Activated naive CD4-positive, alpha-beta T cell treated with anti-CD3 and anti-CD28 coated beads, Interleukin-2, amount 50 U/mL, for 16 hours (primary cell): ENCODE data around the gene LANCL1.

Source experiments
- DNase-seq: peaks from one replicate; pipeline ENCODE4 v3.0.0-alpha.2; 2020

The LANCL1 gene, protein sequence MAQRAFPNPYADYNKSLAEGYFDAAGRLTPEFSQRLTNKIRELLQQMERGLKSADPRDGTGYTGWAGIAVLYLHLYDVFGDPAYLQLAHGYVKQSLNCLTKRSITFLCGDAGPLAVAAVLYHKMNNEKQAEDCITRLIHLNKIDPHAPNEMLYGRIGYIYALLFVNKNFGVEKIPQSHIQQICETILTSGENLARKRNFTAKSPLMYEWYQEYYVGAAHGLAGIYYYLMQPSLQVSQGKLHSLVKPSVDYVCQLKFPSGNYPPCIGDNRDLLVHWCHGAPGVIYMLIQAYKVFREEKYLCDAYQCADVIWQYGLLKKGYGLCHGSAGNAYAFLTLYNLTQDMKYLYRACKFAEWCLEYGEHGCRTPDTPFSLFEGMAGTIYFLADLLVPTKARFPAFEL

DNA sequence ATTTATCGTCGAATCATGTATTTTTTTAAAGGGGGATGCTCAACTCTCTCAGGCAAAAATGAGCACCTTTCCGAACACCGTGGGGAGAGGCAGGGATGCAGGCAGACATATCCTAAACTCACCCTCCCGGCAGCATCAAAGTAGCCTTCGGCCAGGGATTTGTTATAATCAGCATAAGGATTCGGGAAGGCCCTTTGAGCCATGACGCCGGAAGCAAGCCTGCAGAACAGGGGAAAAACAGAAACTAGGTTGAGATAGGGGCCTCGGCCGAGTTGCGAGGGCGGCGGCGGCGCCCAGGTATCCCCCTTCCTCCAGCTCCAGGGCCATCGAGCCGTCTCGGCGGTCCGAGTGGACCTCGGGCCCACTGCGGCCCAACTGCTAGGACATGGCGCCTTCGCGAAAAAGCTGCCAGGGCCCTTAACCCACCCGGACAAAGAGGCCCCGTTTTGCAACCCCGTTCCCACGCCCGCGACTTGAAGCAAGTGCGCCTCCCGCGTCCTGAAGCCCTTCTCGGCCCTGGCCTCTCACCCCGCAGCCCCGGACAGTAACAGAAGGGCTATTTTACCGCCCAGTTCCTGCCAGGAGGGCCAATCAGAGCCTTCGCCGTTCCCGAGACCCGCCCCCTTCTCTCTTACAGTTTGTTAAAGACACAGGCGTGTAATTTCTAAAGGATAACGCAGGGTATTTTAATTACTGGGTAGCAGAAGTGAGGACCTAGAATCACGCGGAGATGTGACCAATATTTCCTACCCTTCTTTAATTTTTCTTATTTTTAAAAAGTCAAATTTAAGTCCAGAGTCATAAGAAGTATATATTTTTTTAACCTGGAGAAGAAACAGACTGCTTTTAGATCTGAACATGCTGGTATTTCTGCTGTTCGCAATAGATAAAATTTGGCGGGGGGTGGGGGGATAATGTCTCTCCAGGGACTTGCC is at the start of gene LANCL1:
Gene LANCL1 (minus strand): TSS at position 566 of the 935 bp plus-strand sequence. CDS start 363 bp downstream, at position 203.
- peak; percentile 81 for DNase-seq

DNA sequence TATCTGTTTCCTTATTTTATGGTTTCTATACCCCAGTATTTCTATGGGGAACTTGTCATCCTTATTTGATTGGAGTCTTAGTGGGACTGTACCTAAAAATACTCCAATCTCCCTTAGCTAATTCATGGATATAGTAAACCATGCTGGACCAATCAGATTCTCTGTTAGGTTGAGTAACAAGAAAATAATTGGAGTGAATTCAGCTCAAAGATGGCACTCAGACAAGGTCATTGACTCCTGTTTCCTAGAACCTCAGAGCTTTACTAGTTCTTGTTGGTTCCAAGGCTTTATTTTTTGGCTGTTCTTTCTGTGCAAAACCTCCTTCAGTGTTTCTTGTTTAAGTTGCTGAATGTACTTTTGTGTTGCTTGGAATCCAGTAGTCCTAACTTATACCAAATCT is 48.0 kb upstream of the LANCL1 start:
- no peak for DNase-seq

DNA sequence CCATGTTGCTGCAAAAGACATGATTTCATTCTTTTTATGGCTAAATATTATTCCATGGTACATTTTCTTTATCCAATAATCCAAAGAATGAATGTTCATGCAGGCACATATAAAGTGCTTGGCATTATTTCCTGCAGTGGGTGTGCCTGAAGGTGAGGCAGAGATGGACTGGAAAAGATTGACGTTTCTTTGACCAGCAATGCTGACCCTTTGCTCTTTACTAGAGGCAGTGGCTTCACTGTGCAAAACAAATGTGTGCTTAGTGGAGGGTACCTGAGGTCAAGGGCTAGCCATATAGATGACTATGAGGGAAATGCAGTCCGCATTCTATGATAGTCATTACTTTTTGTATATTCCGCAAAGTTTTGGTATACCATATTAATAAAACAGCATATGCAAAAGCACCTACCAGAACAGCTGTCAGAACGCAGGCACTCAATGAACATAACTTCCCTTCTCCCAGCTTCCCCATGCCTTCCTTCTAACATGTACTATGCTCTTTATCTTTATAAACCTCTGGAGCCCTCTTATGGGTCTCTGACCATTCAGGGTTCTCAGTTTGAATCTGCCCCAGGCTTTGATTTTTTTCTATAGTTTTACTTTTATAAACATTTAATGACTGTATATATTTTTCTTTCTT is 47.2 kb upstream of the LANCL1 start:
- DNase-seq: no peak

DNA sequence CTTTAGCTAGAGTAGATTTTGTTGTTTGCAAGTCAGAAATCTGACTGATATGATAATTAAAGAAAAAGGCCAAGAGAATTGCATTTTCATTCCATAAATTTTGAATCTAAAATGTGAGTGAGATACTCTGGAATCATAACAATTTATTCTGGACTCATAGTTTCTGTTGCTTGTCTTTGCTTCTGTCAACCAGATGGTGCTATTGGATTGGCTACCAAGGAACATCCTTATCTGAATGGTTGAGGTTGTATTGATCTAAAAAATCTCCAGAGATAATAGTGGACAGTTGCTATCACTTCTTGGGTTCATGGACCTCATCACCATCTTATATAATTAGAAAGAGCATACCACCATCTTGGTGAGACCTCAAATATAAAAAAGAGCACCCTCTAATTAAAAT is 45.8 kb upstream of the LANCL1 start:
- no peak for DNase-seq

DNA sequence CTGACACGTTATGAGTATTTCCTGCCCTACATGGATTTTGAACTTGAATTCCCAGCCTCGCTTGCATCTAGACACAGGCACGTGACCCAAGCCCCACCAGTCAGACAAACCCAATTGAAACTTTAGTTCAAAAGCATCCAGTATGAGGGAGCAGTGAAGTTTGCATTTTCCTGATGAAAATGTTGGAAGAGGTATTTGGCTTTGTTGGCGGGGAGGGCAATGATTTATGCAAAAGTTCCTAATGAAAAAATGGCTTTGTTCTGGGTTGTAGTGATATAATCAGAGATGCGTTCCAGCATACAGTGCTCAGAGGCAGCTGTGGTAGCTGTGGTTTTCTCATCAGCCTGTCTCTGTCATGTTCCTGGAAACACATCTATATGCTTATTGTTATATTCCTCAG is 43.0 kb upstream of the LANCL1 start:
- DNase-seq: no peak

DNA sequence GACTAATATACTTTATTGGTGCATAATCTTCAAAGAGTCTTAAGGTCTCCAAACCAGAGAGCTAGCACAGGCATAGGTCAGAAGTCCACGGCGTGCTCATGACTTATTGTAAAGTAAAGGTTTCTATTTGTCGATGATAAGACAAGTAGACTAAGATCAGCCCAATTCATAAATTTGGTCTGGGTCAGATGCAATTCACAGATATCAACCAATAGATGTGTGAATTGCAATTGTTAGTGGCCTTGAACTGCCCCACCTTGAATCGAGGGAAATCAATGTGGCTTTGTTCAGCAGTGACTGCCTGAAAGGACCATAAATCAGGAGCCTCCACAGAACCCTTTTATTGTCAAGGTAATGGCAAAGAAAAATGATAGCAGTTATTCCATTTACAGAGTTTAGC is 40.7 kb upstream of the LANCL1 start:
- DNase-seq: no peak

DNA sequence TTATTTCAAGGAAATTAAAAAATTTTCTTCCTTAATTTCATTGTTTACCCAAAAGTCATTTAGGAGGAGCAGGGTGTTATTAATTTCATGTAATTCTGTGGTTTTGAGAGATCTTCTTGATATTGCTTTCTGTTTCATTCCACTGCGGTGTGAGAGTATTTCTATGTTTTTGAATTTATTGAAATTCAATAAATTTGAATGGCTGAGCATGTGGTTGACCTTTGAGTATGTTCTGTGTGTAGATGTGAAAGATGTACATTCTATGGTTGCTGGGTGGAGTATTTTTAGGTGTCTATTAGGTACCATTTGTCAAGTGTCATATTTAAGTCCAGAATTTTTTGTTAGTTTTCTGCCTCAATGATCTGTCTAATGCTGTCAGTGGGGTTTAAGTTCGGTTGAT is 39.4 kb upstream of the LANCL1 start:
- DNase-seq: no peak

DNA sequence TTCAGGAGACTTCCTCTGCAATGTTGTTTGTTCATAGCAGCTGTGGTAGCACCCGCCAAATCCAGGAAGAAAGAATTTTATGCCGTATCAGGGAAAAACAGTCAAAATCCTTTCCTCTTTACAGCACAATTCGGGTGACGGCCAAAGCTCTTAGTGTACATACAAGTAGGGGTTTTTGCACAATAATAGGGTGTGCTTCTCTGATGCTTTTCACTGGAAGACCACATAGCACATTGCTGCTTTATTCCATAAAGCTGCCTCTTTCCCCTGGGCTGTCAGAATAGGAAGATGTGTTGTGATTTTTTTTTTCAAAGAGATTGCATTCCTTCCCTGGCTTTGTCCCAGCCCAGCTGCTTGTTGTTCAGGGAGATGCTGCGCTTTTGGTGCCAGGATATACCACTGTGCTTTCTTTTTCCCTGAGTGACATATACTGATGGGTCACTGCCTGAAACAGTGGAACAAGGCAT is 27.2 kb upstream of the LANCL1 start:
- DNase-seq: no peak

DNA sequence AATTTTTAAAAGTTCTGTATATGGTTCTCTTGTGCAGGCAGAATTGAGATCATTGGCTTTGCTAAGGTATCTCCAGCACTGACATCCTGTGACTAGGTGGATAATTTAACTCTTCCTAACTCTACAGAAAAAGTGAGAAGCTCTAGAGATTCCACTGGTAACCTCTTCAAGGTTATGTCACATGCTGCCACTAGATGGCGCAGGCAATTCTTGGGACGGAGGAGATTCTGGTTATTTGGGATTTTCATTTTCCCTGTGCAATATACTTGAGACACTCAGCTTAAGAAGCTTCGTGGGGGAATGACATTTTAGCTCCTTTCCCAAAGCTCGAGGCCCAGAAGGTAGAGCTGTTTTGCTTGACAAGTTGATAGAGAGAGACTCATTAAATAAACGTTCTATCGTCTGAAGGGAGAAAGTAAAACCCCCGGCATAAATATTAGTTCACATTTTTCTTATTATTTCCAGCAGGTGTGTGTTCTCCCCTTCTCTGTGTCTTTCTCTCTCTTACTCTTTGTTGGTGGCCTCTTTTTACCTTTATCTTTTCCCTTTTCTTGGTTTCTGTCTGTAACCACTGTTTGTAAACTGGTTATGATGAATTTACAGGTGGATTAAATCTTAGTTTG is 26.6 kb upstream of the LANCL1 start:
- no peak for DNase-seq

DNA sequence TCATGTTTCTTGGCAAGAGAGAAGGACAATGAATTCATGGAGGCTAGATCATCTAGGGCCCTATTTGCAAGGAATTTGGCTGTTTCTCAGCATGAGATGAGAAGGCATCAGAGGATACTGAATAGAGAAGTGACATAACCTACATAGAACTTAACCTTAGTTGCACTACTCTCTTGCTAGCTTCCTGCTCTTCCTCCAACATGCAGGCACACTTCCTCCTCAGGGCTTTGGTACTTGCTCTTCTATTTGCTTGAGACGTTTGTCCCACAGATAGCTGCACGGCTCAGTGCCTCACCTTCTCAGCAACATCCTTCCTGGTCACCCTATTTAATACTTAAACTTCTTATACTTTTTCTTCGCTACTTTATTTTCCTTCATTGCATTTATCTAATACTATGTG is 20.0 kb upstream of the LANCL1 start:
- no peak for DNase-seq

DNA sequence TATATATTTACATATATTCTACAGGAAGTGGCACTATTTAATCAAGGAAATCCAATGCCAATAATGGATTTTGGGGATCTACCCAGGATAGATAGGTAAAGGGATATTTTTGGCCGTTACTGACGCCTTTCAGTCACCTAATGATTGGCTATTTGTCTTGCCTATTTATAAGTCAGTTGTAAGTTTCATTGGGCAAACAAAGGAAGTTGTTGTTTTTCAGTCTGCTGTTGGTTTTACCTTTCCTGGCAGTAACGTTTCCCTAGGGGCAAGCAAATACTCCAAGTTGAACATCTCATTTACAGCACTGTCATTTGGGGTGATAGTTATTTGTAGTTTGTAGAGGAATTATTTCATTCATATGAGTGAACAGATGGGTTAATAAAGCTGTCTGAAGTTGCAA is 17.0 kb upstream of the LANCL1 start:
- DNase-seq: no peak

DNA sequence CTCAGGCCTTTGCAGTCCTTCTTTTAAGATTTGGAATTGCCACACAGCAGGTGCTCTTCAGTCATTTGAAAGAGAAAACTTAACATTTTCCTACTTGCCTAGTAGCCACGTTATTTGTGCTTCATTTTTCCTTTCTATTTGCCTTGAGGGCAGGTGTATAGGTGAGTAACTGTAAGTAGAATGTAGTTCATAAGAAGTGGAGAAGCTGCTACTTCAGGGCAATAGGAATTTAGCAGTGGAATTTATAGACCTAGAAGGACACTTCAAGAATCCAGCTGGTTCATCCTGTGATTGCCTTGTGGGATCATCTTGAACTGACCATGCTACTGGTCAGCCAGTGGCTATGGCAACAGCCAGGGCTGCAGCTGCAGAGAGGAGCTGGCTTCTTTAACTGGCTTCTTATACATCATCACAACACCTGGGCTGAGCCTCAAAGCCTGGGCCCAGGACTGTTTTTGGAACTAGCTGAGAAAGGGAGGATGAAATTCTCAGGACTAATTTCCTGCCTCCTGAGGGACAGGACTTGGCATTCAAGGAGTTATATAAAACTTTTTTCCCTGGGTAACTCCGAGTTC is 5.1 kb upstream of the LANCL1 start:
- DNase-seq: no peak

DNA sequence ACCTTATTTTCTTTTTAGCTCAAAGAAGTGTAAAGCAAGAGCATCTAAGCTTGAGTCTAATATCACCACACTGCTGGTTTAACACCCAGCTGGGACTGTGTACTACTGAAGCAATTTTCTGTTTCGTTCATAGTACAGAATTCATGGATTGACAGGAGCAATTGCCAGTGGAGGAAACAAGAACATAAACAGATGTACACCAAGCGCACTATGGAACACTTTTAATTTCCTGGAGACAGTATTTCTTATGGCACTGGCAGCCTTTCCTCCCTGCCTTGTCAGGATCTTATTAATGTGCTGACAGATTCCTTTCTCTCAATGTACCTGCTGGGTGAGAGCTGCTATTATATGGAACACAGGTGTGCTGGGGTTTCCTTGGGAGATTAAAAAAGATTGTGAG is 4.2 kb upstream of the LANCL1 start:
- no peak for DNase-seq

DNA sequence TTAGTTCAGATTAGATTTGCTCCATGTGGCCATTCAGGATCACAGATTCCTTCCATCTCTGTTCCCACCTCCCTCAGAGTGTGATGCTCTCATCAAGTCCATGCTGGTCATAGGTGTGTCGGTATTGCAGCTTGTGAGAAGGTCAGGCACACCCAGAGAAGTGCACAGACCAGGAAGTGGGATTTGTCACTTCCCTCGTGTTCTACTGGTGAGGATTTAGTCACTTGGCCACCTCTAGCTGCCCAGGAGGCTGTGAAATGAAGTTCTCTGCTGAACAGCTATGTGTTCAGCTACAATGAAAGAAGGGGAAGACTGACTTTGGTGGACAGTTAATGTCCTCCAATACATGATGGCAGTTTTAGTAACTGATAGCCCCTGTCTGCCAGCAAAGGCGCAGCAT is 3.5 kb upstream of the LANCL1 start:
- no peak for DNase-seq

DNA sequence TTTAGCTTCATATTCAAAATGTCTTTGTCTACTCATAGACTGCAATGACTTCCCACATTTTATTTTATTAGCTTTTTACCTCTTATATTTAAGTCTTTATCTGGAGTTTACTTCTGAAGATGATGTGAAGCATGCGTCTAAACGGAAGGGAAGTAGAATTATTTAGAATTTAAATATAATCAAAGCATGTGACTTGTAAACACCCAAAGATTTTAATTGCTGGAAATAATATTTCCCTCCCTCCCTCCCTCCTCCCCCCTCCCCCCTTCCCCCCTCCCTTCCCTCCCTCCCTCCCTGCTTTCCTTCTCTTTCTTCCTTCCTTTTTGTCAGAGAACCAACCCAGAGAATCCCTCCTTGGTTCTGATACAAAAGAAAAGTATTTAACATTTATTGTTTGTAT is 2.1 kb upstream of the LANCL1 start:
- no peak for DNase-seq

DNA sequence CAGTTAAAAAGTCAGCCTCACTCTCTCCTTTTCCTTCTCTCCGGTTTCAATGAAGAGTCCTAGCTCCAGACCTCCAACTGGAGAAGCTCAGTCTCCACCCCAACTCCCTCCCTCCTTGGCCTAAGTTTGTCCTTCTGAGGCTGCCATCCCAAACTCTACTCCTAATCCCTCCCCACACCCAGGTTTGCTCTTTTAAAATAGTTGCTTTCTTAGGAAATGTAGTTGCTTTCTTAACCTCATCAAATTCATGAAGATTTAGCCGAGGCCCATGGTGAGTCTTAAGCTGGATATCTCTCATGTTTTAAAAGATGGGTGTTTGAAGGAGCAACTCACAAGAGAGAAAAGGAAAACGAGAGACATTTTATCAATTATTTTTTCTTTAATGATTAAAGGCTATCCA is 937 bp upstream of the LANCL1 start:
- peak; percentile 15 for DNase-seq

DNA sequence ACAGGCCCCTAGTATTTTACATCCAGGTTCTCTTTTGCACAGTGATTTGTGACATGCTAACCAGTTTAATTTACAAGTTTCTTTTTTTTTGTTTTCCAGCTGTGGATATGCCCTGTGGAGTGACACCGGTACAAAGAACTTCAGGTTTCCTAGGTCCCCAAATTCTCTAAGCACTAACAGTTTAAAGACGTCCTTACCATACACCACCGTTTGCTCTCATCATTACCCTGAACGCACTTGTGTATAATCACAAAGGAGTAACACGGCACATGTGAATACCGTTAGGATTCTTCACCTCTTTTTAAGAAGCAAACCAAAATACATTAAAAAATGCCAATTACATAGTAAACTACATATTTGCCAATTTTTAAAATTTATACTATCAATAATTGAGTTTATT is 853 bp downstream of the LANCL1 start:
- DNase-seq: no peak

DNA sequence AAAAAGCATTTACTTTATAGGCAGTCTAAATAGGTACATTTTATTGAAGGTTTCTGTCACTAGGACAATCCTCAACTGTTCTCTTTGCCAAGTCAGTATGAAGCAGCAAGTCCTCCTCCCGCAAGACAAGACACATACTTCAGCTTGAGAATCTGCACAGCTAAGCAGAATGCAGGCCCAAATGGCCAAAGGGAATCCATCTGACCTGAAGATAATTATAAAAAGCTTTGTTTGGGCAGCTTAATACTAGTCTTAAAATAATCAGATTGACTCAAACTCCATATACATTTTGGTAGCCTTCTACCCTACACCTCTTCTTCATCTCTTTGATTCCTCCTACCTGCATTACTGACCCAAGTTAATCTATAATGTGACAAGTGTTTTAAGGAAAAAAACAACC is 1.8 kb downstream of the LANCL1 start:
- DNase-seq: no peak

DNA sequence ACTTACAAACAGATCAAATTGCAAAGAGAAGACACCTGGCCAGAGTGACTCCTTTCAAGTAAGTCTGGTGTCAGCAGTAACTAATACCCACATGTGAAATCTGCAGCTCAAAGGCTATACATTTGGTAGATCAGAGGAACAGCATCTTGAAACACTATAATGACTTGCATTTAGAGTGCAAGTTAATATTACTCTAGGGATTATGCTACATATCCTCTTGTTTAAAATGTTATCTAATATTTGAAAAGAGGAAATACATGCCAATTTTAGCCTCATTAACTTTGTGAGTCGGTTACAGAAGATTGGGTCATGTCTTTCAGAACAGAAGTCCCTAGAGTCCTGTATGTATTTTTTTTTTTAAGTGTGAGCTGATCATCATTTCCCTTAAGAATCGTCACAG is 15.2 kb downstream of the LANCL1 start:
- no peak for DNase-seq

DNA sequence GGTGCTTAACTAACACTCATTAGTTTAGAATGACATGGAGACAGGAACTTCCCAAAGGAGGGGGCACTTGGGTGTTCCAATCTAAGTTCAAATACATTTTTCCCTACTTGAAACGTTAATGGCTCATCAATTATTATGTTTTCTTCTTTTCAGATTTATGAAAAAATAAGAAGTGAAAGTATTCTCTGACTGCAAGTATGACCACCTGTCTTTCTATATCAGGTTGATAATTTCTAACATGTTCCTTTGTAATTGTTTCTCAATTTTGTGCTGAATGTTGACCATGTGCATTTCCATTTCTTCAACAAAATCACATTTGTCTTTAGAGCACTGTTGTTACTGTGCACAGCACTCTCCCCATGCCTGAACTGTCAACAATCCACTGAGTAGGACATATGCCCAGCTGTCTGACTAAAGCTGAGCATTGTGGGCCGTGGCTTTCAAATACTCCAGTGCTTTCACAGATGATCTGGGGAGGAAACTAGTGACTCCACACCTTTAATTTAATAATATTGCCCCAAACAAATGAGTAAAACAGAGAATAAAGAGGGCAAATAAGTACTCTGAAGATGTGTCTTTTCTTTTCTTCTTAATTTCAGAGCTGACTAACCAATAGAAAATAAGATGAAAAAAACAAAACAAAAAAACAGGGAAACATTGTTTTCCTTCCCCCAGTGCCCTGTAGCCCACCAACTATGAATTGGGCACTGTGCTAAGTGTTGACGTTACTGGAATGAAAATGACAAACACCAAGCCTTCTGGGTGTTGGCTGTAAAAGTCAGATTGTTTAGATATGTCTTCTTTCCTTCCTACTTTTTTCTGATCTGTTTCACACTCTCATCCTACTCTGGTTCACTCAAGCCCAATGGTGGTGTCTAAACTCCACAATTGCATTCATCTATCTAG is 16.0 kb downstream of the LANCL1 start:
- DNase-seq: no peak

DNA sequence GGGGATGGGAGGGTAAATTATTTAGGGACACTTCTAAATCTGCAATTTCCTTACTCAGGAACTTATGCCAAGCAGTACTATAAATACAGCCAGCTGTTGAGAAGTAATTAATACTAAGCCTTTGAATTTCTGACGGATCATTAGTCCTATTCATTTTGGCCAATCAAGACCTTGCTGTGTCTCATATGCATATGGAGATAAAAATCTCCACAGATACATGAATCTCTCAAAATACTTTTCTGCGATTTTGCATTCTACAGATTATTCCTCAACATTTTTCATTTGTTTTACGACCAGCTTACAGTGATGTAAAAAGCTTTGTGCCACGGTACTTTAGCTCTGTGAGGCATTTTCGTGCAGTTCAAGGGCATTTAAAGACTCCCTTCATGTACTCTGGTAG is 16.7 kb downstream of the LANCL1 start:
- DNase-seq: no peak

DNA sequence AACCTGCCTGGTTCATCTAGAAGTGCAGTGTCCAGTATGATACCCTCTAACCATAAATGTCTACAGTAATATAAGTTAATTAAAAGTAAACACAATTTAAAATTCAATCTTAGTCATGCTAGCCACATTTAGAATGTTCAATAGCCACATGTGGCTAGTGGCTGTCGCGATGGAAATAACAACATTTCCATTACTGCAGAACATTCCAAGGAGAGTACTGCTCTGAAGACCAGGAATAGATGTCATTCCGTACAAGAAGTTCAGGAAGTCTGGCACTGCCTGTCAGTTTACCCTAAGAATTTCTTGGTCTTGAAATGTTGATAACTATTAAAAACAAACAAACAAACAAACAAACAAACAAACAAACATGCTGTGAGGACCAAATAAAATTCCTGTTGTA is 17.2 kb downstream of the LANCL1 start:
- no peak for DNase-seq
